ENCODE measurements around the gene PTPRH. TPM values are rescaled to one million over a fixed set of nuclear protein-coding genes. Genes with fewer than 3 reads are reported as not detected.
"Not testable (repeated sequence)": the region's sequence is repeated elsewhere in the genome, so short reads cannot be mapped to it uniquely, and the experiment has no call there.

Gene PTPRH
- total RNA-seq, 4 donors from 2014 or later = 0.22 to 1.3 (median 0.52) TPM

- intact Hi-C loops (cut with DNase I; ENCODE audit: low total_unique reads) = no loop called here
- WGBS, 2 donors = 87 to 93% methylated on average over 10 to 11 of the region's 12 CpGs
- TF ChIP-seq CTCF (IDR thresholded peaks at IDR 0.05) (no peak), POLR2A (IDR thresholded peaks at IDR 0.05) (no peak)
- DNase-seq (ENCODE audit: low spot score in 2 of 2) = no peak
- no peak within 1 kb of the TSS for H3K4me3 ChIP-seq (ENCODE audit: low read depth, poor library complexity, severe bottlenecking)
These were observed 19.2 kb upstream of the PTPRH start, which contains the start of gene TMEM86B for GRCh38 chr19:55228403-55229031. TMEM86B (minus strand) TSS chr19:55228763; CDS start chr19:55228741, 22 bp downstream.

- no peak for TF ChIP-seq CTCF (IDR thresholded peaks at IDR 0.05)
- TF ChIP-seq POLR2A (IDR thresholded peaks at IDR 0.05) = no peak
- DNase-seq (ENCODE audit: low spot score in 2 of 2) = no peak
- WGBS, 2 donors = 79 to 88% methylated on average over 9 to 17 of the region's 17 CpGs
- H3K4me3 ChIP-seq (ENCODE audit: low read depth, poor library complexity, severe bottlenecking) = no peak overlapping the region
- intact Hi-C loops (cut with DNase I; ENCODE audit: low total_unique reads) = no loop called here
These were observed 18.7 kb upstream of the PTPRH start for GRCh38 chr19:55228015-55228391.

DNA sequence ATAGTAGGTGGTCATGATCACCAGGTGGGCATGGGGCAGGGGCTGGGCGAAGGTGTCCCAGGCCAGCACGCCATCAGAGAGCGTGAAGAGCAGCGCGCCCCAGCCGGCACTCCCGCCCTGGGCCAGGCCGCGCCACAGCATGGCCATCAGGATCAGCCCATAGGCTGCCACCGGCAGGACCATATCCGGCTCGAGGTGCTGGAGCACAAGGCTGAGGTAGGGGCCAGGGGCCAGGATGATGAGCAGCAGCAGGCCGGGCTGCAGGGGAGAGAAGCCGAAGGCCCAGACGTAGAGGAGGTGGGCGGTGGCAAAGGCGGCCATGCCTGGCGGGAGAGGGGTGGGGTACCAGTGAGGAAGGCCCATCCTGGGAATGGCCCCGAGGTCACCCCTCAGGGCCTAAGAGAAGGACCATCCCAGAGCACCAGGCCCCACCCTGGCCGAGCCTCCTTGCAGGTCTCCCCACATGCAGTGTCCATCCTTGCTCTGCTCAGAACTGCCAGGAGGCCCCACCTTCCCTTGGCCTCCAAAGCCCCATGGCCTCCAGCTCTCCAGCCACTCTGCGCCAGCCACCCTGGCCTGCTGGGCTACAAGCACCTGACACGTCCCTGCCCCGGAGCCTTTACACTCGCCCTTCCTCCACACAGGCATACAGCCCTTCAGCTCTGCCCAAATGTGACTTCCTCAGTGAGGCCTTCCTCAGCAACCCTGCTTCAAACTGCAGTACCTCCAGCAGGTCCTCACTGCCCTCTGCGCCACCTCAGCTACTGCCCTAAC lies 18.1 kb upstream of the PTPRH start:
- TF ChIP-seq CTCF (IDR thresholded peaks at IDR 0.05) = no peak
- no peak for TF ChIP-seq POLR2A (IDR thresholded peaks at IDR 0.05)
- WGBS, 2 donors = 83 to 87% methylated on average over 22 to 25 of the region's 25 CpGs

GRCh38 chr19:55226788-55227187 lies 17.5 kb upstream of the PTPRH start:
- DNase-seq (ENCODE audit: low spot score in 2 of 2) = no peak
- WGBS, 2 donors = 74 to 79% methylated on average over 17 to 18 of the region's 18 CpGs
- H3K4me3 ChIP-seq (ENCODE audit: low read depth, poor library complexity, severe bottlenecking) = no peak overlapping the region
- TF ChIP-seq CTCF (IDR thresholded peaks at IDR 0.05) = no peak
- no peak for TF ChIP-seq POLR2A (IDR thresholded peaks at IDR 0.05)
- intact Hi-C loops (cut with DNase I; ENCODE audit: low total_unique reads) = no loop called here

More for the DNA sequence above, 18.1 kb upstream of the PTPRH start:
- no peak for DNase-seq (ENCODE audit: low spot score in 2 of 2)
- intact Hi-C loops (cut with DNase I; ENCODE audit: low total_unique reads) = no loop called here
- H3K4me3 ChIP-seq (ENCODE audit: low read depth, poor library complexity, severe bottlenecking) = no peak overlapping the region

GRCh38 chr19:55226273-55226672 lies 17.0 kb upstream of the PTPRH start:
- 75 to 86% methylated on average over 9 of the region's 9 CpGs for WGBS, 2 donors
- TF ChIP-seq POLR2A (IDR thresholded peaks at IDR 0.05) = no peak
- H3K4me3 ChIP-seq (ENCODE audit: low read depth, poor library complexity, severe bottlenecking) = no peak overlapping the region
- no peak for DNase-seq (ENCODE audit: low spot score in 2 of 2)
- intact Hi-C loops (cut with DNase I; ENCODE audit: low total_unique reads) = no loop called here

DNA sequence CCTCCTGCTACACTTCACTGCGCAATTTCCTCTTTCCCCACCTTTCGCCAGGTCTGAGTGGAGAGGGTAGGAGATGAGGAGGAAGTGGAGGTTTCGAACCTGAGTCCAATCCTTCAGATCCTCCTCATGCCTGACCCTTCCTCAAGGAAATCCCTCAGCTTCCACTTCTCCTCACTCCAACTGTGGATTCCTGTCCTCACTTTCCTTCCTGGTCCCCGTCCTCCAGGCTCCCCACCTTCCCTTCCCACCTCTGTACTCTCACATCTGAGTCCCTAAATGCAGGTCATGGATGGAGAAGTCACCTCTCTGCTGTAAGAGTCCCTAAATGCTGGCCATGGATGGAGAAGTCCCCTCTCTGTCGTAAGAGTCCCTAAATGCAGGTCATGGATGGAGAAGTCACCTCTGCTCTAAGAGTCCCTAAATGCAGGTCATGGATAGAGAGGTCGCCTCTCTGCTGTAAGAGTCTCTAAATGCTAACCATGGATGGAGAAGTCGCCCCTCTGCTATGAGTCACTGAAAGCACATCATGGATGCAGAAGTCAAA lies 16.2 kb upstream of the PTPRH start:
- no peak overlapping the region for H3K4me3 ChIP-seq (ENCODE audit: low read depth, poor library complexity, severe bottlenecking)
- 88 to 90% methylated on average over 7 of the region's 7 CpGs for WGBS, 2 donors
- no peak for DNase-seq (ENCODE audit: low spot score in 2 of 2)
- TF ChIP-seq POLR2A (IDR thresholded peaks at IDR 0.05) (no peak), CTCF (IDR thresholded peaks at IDR 0.05) (no peak)
- intact Hi-C loops (cut with DNase I; ENCODE audit: low total_unique reads) = no loop called here

DNA sequence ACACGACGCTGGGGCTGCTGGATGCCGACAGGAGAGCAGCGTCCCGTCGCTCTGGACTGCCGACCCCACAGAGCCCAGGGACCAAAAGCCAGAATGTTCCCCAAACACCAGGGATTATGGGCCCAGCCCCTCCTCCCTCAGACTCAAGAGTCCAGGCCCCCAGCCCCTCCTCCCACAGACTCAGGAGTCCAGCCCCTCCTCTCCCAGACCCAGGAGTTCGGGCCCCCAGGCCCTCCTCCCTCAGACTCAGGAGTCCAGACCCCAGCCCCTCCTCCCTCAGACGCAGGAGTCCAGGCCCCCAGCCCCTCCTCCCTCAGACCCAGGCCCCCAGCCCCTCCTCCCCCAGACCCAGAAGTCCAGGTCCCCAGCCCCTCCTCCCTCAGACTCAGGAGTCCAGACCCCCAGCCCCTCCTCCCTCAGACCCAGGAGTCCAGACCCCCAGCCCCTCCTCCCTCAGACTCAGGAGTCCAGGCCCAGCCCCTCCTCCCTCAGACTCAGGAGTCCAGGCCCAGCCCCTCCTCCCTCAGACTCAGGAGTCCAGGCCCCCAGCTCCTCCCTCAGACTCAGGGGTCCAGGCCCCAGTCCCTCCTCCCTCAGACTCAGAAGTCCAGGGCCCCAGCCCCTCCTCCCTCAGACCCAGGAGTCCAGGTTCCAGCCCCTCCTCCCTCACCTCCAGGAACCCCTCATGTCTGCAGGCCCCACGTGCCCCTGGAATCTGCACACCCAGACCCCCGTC lies 15.5 kb upstream of the PTPRH start:
- intact Hi-C loops (cut with DNase I; ENCODE audit: low total_unique reads); DNase-seq (ENCODE audit: low spot score in 2 of 2); H3K4me3 ChIP-seq (ENCODE audit: low read depth, poor library complexity, severe bottlenecking): not testable (repeated sequence)
- 55 to 65% methylated on average over 10 to 11 of the region's 11 CpGs for WGBS, 2 donors

Data from lower leg skin (tissue), 4 donors.